Neuronal stem cell (in vitro differentiated cells): ENCODE results near the gene PIAS1.

Experiments used
- DNase-seq: peaks from one replicate; pipeline ENCODE4 v3.0.0-alpha.2; 2013; ENCODE audit warnings: low spot score
- H2AFZ ChIP-seq: one replicate; pipeline ENCODE4 v1.6.1; 2013; ENCODE audit warnings: mild to moderate bottlenecking, low read length, inconsistent platforms
- H2AK5ac ChIP-seq: 2 replicates; pipeline ENCODE4 v1.6.1; 2013; ENCODE audit warnings: low read depth, mild to moderate bottlenecking, inconsistent platforms, low read length, moderate library complexity, mixed read lengths
- H2BK120ac ChIP-seq: 2 replicates; pipeline ENCODE4 v1.6.1; 2013; ENCODE audit warnings: low read depth, mild to moderate bottlenecking, inconsistent platforms, low read length, moderate library complexity, mixed read lengths
- H2BK12ac ChIP-seq: one replicate; pipeline ENCODE4 v1.6.1; 2013; ENCODE audit warnings: low read length, inconsistent platforms
- H2BK15ac ChIP-seq: 2 replicates; pipeline ENCODE4 v1.6.1; 2013; ENCODE audit warnings: mild to moderate bottlenecking, low read length, inconsistent platforms, mixed read lengths
- H2BK5ac ChIP-seq: one replicate; pipeline ENCODE4 v1.6.1; 2013; ENCODE audit warnings: inconsistent platforms, mild to moderate bottlenecking, low read length, moderate library complexity
- H3K14ac ChIP-seq: one replicate; pipeline ENCODE4 v1.6.1; 2013; ENCODE audit warnings: low read length, inconsistent platforms
- H3K18ac ChIP-seq: 2 replicates; pipeline ENCODE4 v1.6.1; 2013; ENCODE audit warnings: low read length, inconsistent platforms
- H3K23ac ChIP-seq: 2 replicates; pipeline ENCODE4 v1.6.1; 2013; ENCODE audit warnings: low read depth, mild to moderate bottlenecking, mixed read lengths, low read length, inconsistent platforms; ENCODE audit not compliant: poor library complexity
- H3K27ac ChIP-seq: replicated peaks from 3 replicates; pipeline ENCODE4 v1.5.1; 2013; ENCODE audit warnings: low read length, inconsistent platforms
- H3K27me3 ChIP-seq, 3 experiments: 2 replicates each; pipeline ENCODE4 v1.6.1; 2013; ENCODE audit warnings: low read length in 3 of 3, mild to moderate bottlenecking in 2 of 3, inconsistent platforms in 1 of 3, low read depth in 1 of 3, mixed read lengths in 1 of 3, moderate library complexity in 1 of 3; ENCODE audit not compliant: control insufficient read depth in 3 of 3, insufficient read depth in 3 of 3
- H3K36me3 ChIP-seq, 2 donors: replicated peaks in 1 of 2; 2 replicates each; pipeline ENCODE4 v1.6.1; 2013; ENCODE audit warnings: low read length in 2 of 2; ENCODE audit not compliant: control insufficient read depth in 2 of 2, insufficient read depth in 2 of 2
- H3K4ac ChIP-seq: 2 replicates; pipeline ENCODE4 v1.6.1; 2013; ENCODE audit warnings: inconsistent platforms, mild to moderate bottlenecking, low read length, moderate library complexity
- H3K4me1 ChIP-seq, 2 donors: 1 replicate in 1 of 2; 2 replicates in 1 of 2; pipeline ENCODE4 v1.6.1; 2013; ENCODE audit warnings: low read length in 2 of 2, low read depth in 1 of 2; ENCODE audit not compliant: control insufficient read depth in 2 of 2, insufficient read depth in 1 of 2
- H3K4me2 ChIP-seq: one replicate; pipeline ENCODE4 v1.6.1; 2013; ENCODE audit warnings: mild to moderate bottlenecking, low read length, inconsistent platforms; ENCODE audit not compliant: insufficient read depth, poor library complexity, severe bottlenecking
- H3K4me3 ChIP-seq, 2 donors: 2 replicates each; pipeline ENCODE4 v1.5.1; 2013; ENCODE audit warnings: low read length in 2 of 2, mild to moderate bottlenecking in 2 of 2, inconsistent platforms in 1 of 2, moderate library complexity in 1 of 2
- H3K79me1 ChIP-seq: one replicate; pipeline ENCODE4 v1.6.1; 2013; ENCODE audit warnings: low read depth, mild to moderate bottlenecking, inconsistent platforms, low read length, moderate library complexity
- H3K9ac ChIP-seq: one replicate; pipeline ENCODE4 v1.6.1; 2013; ENCODE audit warnings: mild to moderate bottlenecking, low read depth, low read length, inconsistent platforms; ENCODE audit not compliant: poor library complexity
- H3K9me3 ChIP-seq, 2 donors: replicated peaks in 1 of 2; 2 replicates each; pipeline versions ENCODE3 to v1.6.1; 2013; ENCODE audit warnings: low read length in 2 of 2, mild to moderate bottlenecking in 2 of 2, inconsistent platforms in 1 of 2, low read depth in 1 of 2, mixed read lengths in 1 of 2, moderate library complexity in 1 of 2; ENCODE audit not compliant: control insufficient read depth in 2 of 2, insufficient read depth in 1 of 2
- H4K8ac ChIP-seq: one replicate; pipeline ENCODE4 v1.6.1; 2013; ENCODE audit warnings: low read depth, mild to moderate bottlenecking, inconsistent platforms, low read length, moderate library complexity
- H4K91ac ChIP-seq: one replicate; pipeline ENCODE4 v1.6.1; 2013; ENCODE audit warnings: low read length, low read depth, mild to moderate bottlenecking, inconsistent platforms; ENCODE audit not compliant: poor library complexity
- WGBS, 2 donors: extraction: QIAGEN DNeasy Blood & Tissue Kit; methylation state at CpG; one replicate each; pipeline ENCODE4 v1.1.7; 2013; ENCODE audit warnings: missing lambda C conversion rate in 2 of 2, mixed read lengths in 1 of 2; ENCODE audit not compliant: insufficient read length in 2 of 2, insufficient replicate concordance in 1 of 2; ENCODE audit errors: extremely low coverage in 2 of 2; 5-methylcytosine and 5-hydroxymethylcytosine counted together

PIAS1 gene

DNA sequence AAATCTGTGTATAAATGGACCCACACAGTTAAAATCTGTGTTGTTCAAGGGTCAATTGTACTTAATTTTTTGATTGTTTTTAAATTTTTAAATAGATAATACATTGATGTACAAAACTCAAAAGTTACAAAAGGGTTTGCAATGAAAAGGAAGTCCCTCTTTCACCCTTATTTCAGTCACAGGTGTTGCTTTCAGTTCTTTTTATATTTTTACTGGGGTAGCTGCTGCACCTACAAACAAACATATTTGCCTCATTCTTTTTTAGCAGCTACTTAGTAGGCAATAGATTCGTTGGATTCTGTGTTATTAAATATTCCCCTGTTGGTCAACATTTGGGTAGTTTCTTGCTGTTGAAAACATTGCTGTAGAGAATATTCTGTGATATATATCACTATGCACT, 44.4 kb downstream of the PIAS1 start:
- peaks cover 7 to 62% of the 10 kb centered on the region in 2 donors for H3K36me3 ChIP-seq
- no CpG with 5 or more reads among the region's 1 CpG for WGBS, 2 donors

DNA sequence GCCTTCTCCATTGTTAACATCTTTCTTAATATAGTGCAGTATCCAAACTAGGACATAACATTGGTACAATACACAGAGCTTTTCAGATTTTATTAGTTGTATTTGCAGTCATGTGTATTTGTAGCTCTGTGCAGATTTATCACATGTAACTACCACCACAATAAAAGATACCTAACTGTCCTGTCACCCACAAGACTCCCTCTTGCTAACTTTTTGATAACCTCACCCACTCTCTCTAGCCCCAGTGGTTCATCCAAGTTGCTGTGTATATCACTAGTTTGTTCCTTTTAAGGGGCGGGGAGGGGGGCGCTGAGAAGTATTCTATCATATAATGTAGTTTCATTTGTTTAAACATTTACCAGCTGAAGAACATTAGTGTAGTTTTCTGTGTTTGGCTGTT, 46.1 kb downstream of the PIAS1 start:
- no peak overlapping the region for H2BK5ac ChIP-seq
- no peak overlapping the region for H3K4ac ChIP-seq
- H2AFZ ChIP-seq, result no peak overlapping the region
- H3K23ac ChIP-seq, result no peak overlapping the region
- no peak overlapping the region for H3K14ac ChIP-seq
- peaks cover 4 to 46% of the 10 kb centered on the region in 2 donors for H3K9me3 ChIP-seq
- no peak overlapping the region for H2BK120ac ChIP-seq
- no peak overlapping the region for H2BK12ac ChIP-seq
- H4K8ac ChIP-seq, result no peak overlapping the region
- no peak overlapping the region for H2AK5ac ChIP-seq
- H3K27me3 ChIP-seq, result no peaks in the 10 kb centered on the region
- H3K79me1 ChIP-seq, result peaks cover 1% of the 10 kb centered on the region
- no peak overlapping the region for H3K27ac ChIP-seq
- H3K9ac ChIP-seq, result no peak overlapping the region
- DNase-seq, result no peak
- no peaks in the 10 kb centered on the region for H3K4me1 ChIP-seq
- H3K18ac ChIP-seq, result no peak overlapping the region
- peaks cover 7 to 66% of the 10 kb centered on the region in 2 donors for H3K36me3 ChIP-seq
- no peak overlapping the region for H3K4me3 ChIP-seq
- no peak overlapping the region for H3K4me2 ChIP-seq
- H2BK15ac ChIP-seq, result no peak overlapping the region
- H4K91ac ChIP-seq, result no peak overlapping the region
- WGBS, 2 donors, result no CpG with 5 or more reads among the region's 2 CpGs

More for the DNA sequence above, 44.4 kb downstream of the PIAS1 start:
- Histone ChIP-seq H3K79me1 (peaks cover 1% of the 10 kb centered on the region), H4K91ac (no peak overlapping the region), H3K4me1 (no peaks in the 10 kb centered on the region), H2BK15ac (no peak overlapping the region), H3K4me3 (no peak overlapping the region), H3K4me2 (no peak overlapping the region), H4K8ac (no peak overlapping the region), H3K4ac (no peak overlapping the region), H2AK5ac (no peak overlapping the region), H3K9ac (no peak overlapping the region), H3K9me3 (peaks cover 3 to 36% of the 10 kb centered on the region in 2 donors), H3K27me3 (no peaks in the 10 kb centered on the region), H3K27ac (no peak overlapping the region), H3K18ac (no peak overlapping the region), H2AFZ (no peak overlapping the region), H3K23ac (no peak overlapping the region), H2BK5ac (no peak overlapping the region), H2BK120ac (no peak overlapping the region), H2BK12ac (no peak overlapping the region), H3K14ac (no peak overlapping the region)
- DNase-seq, result no peak

DNA sequence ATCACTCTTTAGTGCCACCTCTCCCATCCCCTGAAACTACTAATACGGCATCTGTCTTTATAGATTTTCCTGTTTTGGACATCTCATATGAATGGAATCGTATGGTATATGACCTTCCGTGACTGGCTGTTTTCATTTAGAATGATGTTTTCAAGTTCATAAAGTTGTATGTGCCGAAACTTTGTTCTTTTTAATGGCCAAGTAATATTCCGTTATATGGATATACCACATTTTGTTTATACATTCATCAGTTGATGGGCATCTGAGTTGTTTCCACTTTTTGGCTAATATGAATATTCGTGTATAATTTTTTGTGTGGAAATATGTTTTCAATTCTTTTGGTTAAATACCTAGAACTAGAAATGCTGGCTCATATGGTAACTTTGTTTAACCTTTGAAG, 49.5 kb downstream of the PIAS1 start:
- H3K9ac ChIP-seq, result no peak overlapping the region
- H3K4me1 ChIP-seq, result peaks cover 3% of the 10 kb centered on the region in 2 donors
- no CpG with 5 or more reads among the region's 6 CpGs for WGBS, 2 donors
- no peak overlapping the region for H2AFZ ChIP-seq
- H2BK15ac ChIP-seq, result no peak overlapping the region
- no peak overlapping the region for H2BK12ac ChIP-seq
- H3K36me3 ChIP-seq, result peaks cover 7 to 54% of the 10 kb centered on the region in 2 donors
- H3K4me3 ChIP-seq, result no peak overlapping the region
- no peak overlapping the region for H3K18ac ChIP-seq
- no peaks in the 10 kb centered on the region for H3K27me3 ChIP-seq
- H4K91ac ChIP-seq, result no peak overlapping the region
- H2BK120ac ChIP-seq, result no peak overlapping the region
- peaks cover 2 to 23% of the 10 kb centered on the region in 2 donors for H3K9me3 ChIP-seq
- H2AK5ac ChIP-seq, result no peak overlapping the region
- no peak overlapping the region for H3K14ac ChIP-seq
- no peak overlapping the region for H4K8ac ChIP-seq
- H3K23ac ChIP-seq, result no peak overlapping the region
- no peak for DNase-seq
- H3K27ac ChIP-seq, result no peak overlapping the region
- no peak overlapping the region for H2BK5ac ChIP-seq
- H3K79me1 ChIP-seq, result no peaks in the 10 kb centered on the region
- H3K4ac ChIP-seq, result no peak overlapping the region
- H3K4me2 ChIP-seq, result no peak overlapping the region

DNA sequence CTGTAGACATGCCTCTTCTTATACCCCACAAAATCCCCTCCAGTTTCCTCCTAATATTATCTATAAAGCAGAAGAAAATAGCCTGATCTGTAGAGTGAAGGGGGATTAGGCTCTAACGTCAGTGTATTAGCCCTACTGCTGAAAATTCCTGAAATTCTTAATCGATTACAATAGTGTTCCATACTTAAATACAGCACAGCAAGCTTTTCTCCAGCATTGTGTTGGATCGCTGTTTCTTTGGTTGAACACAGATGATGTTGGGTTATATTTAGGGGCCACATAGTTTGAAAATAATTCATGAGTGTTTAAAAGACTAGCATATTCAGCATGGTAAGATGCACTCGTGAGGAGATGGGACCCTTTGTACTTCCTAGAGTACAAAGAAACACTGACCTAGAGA, 52.5 kb downstream of the PIAS1 start:
- peaks cover 2 to 23% of the 10 kb centered on the region in 2 donors for H3K9me3 ChIP-seq
- no CpG with 5 or more reads among the region's 4 CpGs for WGBS, 2 donors
- H3K27me3 ChIP-seq, result no peaks in the 10 kb centered on the region
- H3K9ac ChIP-seq, result no peak overlapping the region
- H3K79me1 ChIP-seq, result no peaks in the 10 kb centered on the region
- no peak overlapping the region for H4K91ac ChIP-seq
- no peak overlapping the region for H2BK15ac ChIP-seq
- H3K4me3 ChIP-seq, result no peak overlapping the region
- no peak overlapping the region for H2BK12ac ChIP-seq
- no peak overlapping the region for H3K23ac ChIP-seq
- H2BK120ac ChIP-seq, result no peak overlapping the region
- H3K18ac ChIP-seq, result no peak overlapping the region
- H2BK5ac ChIP-seq, result no peak overlapping the region
- no peak overlapping the region for H2AFZ ChIP-seq
- peak overlapping the region; percentile 23 for H3K27ac ChIP-seq
- no peak overlapping the region for H2AK5ac ChIP-seq
- no peak overlapping the region for H4K8ac ChIP-seq
- no peak overlapping the region for H3K4me2 ChIP-seq
- DNase-seq, result peak; percentile 21
- H3K36me3 ChIP-seq, result peaks cover 7 to 43% of the 10 kb centered on the region in 2 donors
- no peak overlapping the region for H3K14ac ChIP-seq
- no peak overlapping the region for H3K4ac ChIP-seq
- peaks cover 3% of the 10 kb centered on the region in 2 donors for H3K4me1 ChIP-seq
